ENCODE results near the gene PLXNA4.

PLXNA4 gene

GRCh38 chr7:132466367-132466766 is 109.9 kb downstream of the PLXNA4 start:
- no peak for DNase-seq
- H3K27me3 ChIP-seq, result no peaks in the 10 kb centered on the region
- no peaks in the 10 kb centered on the region for H3K9me3 ChIP-seq
- TF ChIP-seq CTCF (IDR thresholded peaks at IDR 0.05; ENCODE audit: low read depth, low read length), result no peak
- no peaks in the 10 kb centered on the region for H3K36me3 ChIP-seq
- peaks cover 14% of the 10 kb centered on the region for H3K4me1 ChIP-seq
- H3K4me3 ChIP-seq (ENCODE audit: low read depth, low read length), result no peak overlapping the region

- H3K4me1 ChIP-seq, result peaks cover 22% of the 10 kb centered on the region
- no peak overlapping the region for H3K4me3 ChIP-seq (ENCODE audit: low read depth, low read length)
- no peaks in the 10 kb centered on the region for H3K36me3 ChIP-seq
- TF ChIP-seq CTCF (IDR thresholded peaks at IDR 0.05; ENCODE audit: low read depth, low read length), result no peak
- H3K9me3 ChIP-seq, result no peaks in the 10 kb centered on the region
- H3K27me3 ChIP-seq, result no peaks in the 10 kb centered on the region
- DNase-seq, result no peak
Measured at GRCh38 chr7:132465516-132465915, 110.8 kb downstream of the PLXNA4 start.

- no peaks in the 10 kb centered on the region for H3K9me3 ChIP-seq
- no peak overlapping the region for H3K4me3 ChIP-seq (ENCODE audit: low read depth, low read length)
- no peaks in the 10 kb centered on the region for H3K36me3 ChIP-seq
- no peaks in the 10 kb centered on the region for H3K27me3 ChIP-seq
- no peak for TF ChIP-seq CTCF (IDR thresholded peaks at IDR 0.05; ENCODE audit: low read depth, low read length)
- no peak for DNase-seq
- H3K4me1 ChIP-seq, result peaks cover 24% of the 10 kb centered on the region
Measured at GRCh38 chr7:132464740-132465139, 111.5 kb downstream of the PLXNA4 start.

GRCh38 chr7:132463922-132464321 is 112.3 kb downstream of the PLXNA4 start:
- no peak for DNase-seq
- Histone ChIP-seq H3K27me3 (no peaks in the 10 kb centered on the region), H3K4me1 (peaks cover 22% of the 10 kb centered on the region), H3K4me3 (ENCODE audit: low read depth, low read length) (no peak overlapping the region), H3K36me3 (no peaks in the 10 kb centered on the region), H3K9me3 (no peaks in the 10 kb centered on the region)
- TF ChIP-seq CTCF (IDR thresholded peaks at IDR 0.05; ENCODE audit: low read depth, low read length), result no peak

GRCh38 chr7:132462478-132462877 is 113.8 kb downstream of the PLXNA4 start:
- no peak for TF ChIP-seq CTCF (IDR thresholded peaks at IDR 0.05; ENCODE audit: low read depth, low read length)
- Histone ChIP-seq H3K36me3 (no peaks in the 10 kb centered on the region), H3K27me3 (no peaks in the 10 kb centered on the region), H3K4me3 (ENCODE audit: low read depth, low read length) (no peak overlapping the region), H3K4me1 (peaks cover 22% of the 10 kb centered on the region), H3K9me3 (no peaks in the 10 kb centered on the region)
- DNase-seq, result no peak

- Histone ChIP-seq H3K36me3 (no peaks in the 10 kb centered on the region), H3K4me1 (peaks cover 29% of the 10 kb centered on the region), H3K9me3 (no peaks in the 10 kb centered on the region), H3K4me3 (ENCODE audit: low read depth, low read length) (no peak overlapping the region), H3K27me3 (no peaks in the 10 kb centered on the region)
- no peak for DNase-seq
- TF ChIP-seq CTCF (IDR thresholded peaks at IDR 0.05; ENCODE audit: low read depth, low read length), result no peak
Measured at GRCh38 chr7:132461032-132461592, 115.2 kb downstream of the PLXNA4 start.
